ENCODE results near the gene PKD2L2. TPM values are rescaled to one million over a fixed set of nuclear protein-coding genes. Genes with fewer than 3 reads are reported as not detected.

The PKD2L2 gene
- total and polyA plus RNA-seq, 9 of the 15 experiments (the other 6 are each of a cell fraction or from before 2014, with no cell fraction given), result 0.08 to 0.25 (median 0.11) TPM; not detected in 5

DNA sequence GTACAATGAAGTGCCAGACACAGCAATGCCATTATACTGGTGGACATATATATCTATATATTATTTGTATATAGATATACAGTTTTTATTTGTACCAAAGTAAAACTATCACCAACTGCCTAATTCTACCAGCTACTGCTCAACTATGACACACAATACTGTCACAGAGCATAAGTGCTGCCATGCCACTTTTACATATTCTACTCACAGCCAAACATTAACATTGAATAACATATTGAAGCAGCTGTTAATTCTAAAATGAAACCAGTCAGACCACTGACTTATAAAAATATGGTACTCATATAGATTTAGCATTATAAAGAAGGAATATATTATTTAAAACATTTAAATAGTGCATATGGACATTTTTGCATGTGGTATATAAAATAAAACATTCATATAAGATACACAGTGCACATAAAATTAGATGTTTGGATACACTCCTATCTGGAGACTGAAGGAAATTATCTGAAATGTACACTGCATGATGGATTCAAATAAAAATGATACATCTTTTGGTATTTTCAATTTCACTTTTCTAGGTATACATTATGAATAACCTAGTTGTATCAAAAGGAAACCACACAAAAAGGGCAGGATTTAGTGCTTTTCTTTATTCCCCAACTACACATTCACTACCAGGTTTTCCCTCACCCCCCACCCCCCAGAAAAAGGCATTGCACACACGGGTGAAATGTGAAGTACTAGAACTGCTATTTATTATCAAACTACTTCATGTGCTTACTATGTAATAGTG, 48.9 kb downstream of the PKD2L2 start:
- no peak for ATAC-seq
- Histone ChIP-seq H3K36me3 (ENCODE audit: control insufficient read depth, insufficient read depth, low read length) (peaks cover 57% of the 10 kb centered on the region), H3K4me1 (replicated peaks in 1 of 2; ENCODE audit: control insufficient read depth in 2 of 2, insufficient read depth in 2 of 2, low read length in 2 of 2) (no peaks in the 10 kb centered on the region)
- TF ChIP-seq, protein P1, sequence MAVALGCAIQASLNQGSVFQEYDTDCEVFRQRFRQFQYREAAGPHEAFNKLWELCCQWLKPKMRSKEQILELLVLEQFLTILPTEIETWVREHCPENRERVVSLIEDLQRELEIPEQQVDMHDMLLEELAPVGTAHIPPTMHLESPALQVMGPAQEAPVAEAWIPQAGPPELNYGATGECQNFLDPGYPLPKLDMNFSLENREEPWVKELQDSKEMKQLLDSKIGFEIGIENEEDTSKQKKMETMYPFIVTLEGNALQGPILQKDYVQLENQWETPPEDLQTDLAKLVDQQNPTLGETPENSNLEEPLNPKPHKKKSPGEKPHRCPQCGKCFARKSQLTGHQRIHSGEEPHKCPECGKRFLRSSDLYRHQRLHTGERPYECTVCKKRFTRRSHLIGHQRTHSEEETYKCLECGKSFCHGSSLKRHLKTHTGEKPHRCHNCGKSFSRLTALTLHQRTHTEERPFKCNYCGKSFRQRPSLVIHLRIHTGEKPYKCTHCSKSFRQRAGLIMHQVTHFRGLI (CRISPR knock-in tag; IDR thresholded peaks at IDR 0.05), result no peak
- TF ChIP-seq, protein P2, sequence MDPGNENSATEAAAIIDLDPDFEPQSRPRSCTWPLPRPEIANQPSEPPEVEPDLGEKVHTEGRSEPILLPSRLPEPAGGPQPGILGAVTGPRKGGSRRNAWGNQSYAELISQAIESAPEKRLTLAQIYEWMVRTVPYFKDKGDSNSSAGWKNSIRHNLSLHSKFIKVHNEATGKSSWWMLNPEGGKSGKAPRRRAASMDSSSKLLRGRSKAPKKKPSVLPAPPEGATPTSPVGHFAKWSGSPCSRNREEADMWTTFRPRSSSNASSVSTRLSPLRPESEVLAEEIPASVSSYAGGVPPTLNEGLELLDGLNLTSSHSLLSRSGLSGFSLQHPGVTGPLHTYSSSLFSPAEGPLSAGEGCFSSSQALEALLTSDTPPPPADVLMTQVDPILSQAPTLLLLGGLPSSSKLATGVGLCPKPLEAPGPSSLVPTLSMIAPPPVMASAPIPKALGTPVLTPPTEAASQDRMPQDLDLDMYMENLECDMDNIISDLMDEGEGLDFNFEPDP (CRISPR knock-in tag; IDR thresholded peaks at IDR 0.05), result no peak
- TF ChIP-seq SRSF7 (optimal IDR thresholded peaks at IDR 0.05; ENCODE audit: low read depth, low read length) (no peak), FOS (IDR thresholded peaks at IDR 0.05; ENCODE audit: extremely low read depth, insufficient read length) (no peak), ZNF253 (CRISPR knock-in tag; conservative IDR thresholded peaks at IDR 0.05) (no peak), ZNF431 (CRISPR knock-in tag; IDR thresholded peaks at IDR 0.05) (no peak), ZNF778 (CRISPR knock-in tag; IDR thresholded peaks at IDR 0.05) (no peak), SP2 (IDR thresholded peaks at IDR 0.05; ENCODE audit: extremely low read depth, low read depth, low read length, poor library complexity, severe bottlenecking) (no peak), ZFPM2 (CRISPR knock-in tag; IDR thresholded peaks at IDR 0.05) (no peak)

More for the DNA sequence above, 48.9 kb downstream of the PKD2L2 start:
- DNase-seq (ENCODE audit: extremely low read depth in 1 of 4, low spot score in 3 of 4), result no peak
- intact Hi-C loops (cut with micrococcal nuclease) (no loop called here), in situ Hi-C loops (cut with MboI) (no loop called here)
- POLR2A ChIA-PET, result no interaction called here
- Histone ChIP-seq H3K9ac (ENCODE audit: insufficient read depth in 1 of 2, low read depth in 2 of 2, low read length in 2 of 2) (no peak overlapping the region), H3K9me3 (replicated peaks; ENCODE audit: control insufficient read depth, insufficient read depth, low read depth, low read length) (no peaks in the 10 kb centered on the region), H3K9me1 (ENCODE audit: control insufficient read depth, insufficient read depth, low read length) (no peaks in the 10 kb centered on the region), H2AFZ (ENCODE audit: low read depth, low read length) (no peak overlapping the region), H3K27ac (ENCODE audit: extremely low read depth, low read depth, low read length) (no peak overlapping the region), H3K4me2 (ENCODE audit: insufficient read depth, low read length) (no peak overlapping the region), H3K27me3 (ENCODE audit: control insufficient read depth in 2 of 2, insufficient read depth in 2 of 2, low read length in 2 of 2) (no peaks in the 10 kb centered on the region), H3K79me2 (ENCODE audit: control insufficient read depth, insufficient read depth, low read length) (no peaks in the 10 kb centered on the region), H4K20me1 (replicated peaks; ENCODE audit: control insufficient read depth, insufficient read depth, low read length) (no peaks in the 10 kb centered on the region), H3K4me3 (no peak overlapping the region)
- FAIRE-seq, result no peak
- 67% methylated on average over 1 of the region's 1 CpG for WGBS (ENCODE audit: insufficient coverage, low coverage, missing lambda C conversion rate)
- CTCF ChIA-PET (ENCODE audit: low intra/inter-chr PET ratio), result no interaction called here
- no TSS peak for BruUV-seq (replicated peaks)
